ENCODE measurements around the gene MSMB. TPM values are rescaled to one million over a fixed set of nuclear protein-coding genes. Genes with fewer than 3 reads are reported as not detected.

The MSMB gene
- total and polyA plus RNA-seq, 8 donors, result 19.0 to 130 (median 53.5) TPM; not detected in 4

- whole genome bisulfite sequencing, 5 donors, result 64 to 71% (median 68%) methylated on average over 6 of the region's 6 CpGs
- TF ChIP-seq POLR2AphosphoS5 (IDR thresholded peaks at IDR 0.05) (no peak), EP300 (IDR thresholded peaks at IDR 0.05) (no peak), POLR2A (IDR thresholded peaks at IDR 0.05) (no peak)
- TF ChIP-seq, protein P1, sequence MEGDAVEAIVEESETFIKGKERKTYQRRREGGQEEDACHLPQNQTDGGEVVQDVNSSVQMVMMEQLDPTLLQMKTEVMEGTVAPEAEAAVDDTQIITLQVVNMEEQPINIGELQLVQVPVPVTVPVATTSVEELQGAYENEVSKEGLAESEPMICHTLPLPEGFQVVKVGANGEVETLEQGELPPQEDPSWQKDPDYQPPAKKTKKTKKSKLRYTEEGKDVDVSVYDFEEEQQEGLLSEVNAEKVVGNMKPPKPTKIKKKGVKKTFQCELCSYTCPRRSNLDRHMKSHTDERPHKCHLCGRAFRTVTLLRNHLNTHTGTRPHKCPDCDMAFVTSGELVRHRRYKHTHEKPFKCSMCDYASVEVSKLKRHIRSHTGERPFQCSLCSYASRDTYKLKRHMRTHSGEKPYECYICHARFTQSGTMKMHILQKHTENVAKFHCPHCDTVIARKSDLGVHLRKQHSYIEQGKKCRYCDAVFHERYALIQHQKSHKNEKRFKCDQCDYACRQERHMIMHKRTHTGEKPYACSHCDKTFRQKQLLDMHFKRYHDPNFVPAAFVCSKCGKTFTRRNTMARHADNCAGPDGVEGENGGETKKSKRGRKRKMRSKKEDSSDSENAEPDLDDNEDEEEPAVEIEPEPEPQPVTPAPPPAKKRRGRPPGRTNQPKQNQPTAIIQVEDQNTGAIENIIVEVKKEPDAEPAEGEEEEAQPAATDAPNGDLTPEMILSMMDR (IDR thresholded peaks at IDR 0.05), result no peak
- Histone ChIP-seq H3K9me3 (peaks cover 0 to 6% (median 2%) of the 10 kb centered on the region in 4 donors), H3K27me3 (no peaks in the 10 kb centered on the region), H3K36me3 (no peaks in the 10 kb centered on the region), H3K4me3 (no peak overlapping the region), H3K27ac (no peak overlapping the region), H3K4me1 (no peaks in the 10 kb centered on the region)
- DNase-seq, result no peak
- intact Hi-C loops (cut with DNase I; ENCODE audit: low total_unique reads), result no loop called here
Observed at GRCh38 chr10:46069771-46070463, 23.8 kb upstream of the MSMB start.

DNA sequence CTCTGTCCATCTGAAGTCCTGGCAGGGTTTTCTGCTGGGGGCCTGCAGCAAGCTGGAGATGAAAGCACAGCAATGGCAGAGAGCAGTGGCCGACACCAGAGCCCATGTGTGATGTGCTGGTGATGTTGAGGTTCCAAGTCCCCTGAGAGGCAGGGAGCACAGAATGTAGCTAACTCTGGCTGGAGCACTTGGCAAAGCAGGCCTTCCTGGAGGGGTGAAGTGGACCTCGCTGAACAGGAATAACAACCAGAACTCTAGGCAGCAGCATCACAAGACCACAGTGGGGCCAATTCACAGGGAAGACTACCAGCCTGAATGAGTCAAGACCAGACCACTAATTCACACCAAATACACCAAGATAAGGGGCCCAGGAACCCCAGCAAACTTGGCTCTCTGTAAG is 22.8 kb upstream of the MSMB start:
- Histone ChIP-seq H3K27ac (no peak overlapping the region), H3K9me3 (peaks cover 0 to 6% (median 2%) of the 10 kb centered on the region in 4 donors), H3K4me3 (no peak overlapping the region), H3K27me3 (no peaks in the 10 kb centered on the region), H3K4me1 (no peaks in the 10 kb centered on the region), H3K36me3 (no peaks in the 10 kb centered on the region)
- TF ChIP-seq POLR2AphosphoS5 (IDR thresholded peaks at IDR 0.05) (no peak), POLR2A (IDR thresholded peaks at IDR 0.05) (no peak), EP300 (IDR thresholded peaks at IDR 0.05) (no peak)
- TF ChIP-seq, protein P1 (IDR thresholded peaks at IDR 0.05), result no peak
- 62 to 87% (median 77%) methylated on average over 2 of the region's 2 CpGs for WGBS, 5 donors
- intact Hi-C loops (cut with DNase I; ENCODE audit: low total_unique reads), result no loop called here
- no peak for DNase-seq

GRCh38 chr10:46068117-46068516 is 22.0 kb upstream of the MSMB start:
- no peaks in the 10 kb centered on the region for H3K4me1 ChIP-seq
- H3K4me3 ChIP-seq, result no peak overlapping the region
- TF ChIP-seq POLR2A (IDR thresholded peaks at IDR 0.05), result no peak
- TF ChIP-seq EP300 (IDR thresholded peaks at IDR 0.05), result no peak
- TF ChIP-seq, protein P1 (IDR thresholded peaks at IDR 0.05), result no peak
- TF ChIP-seq POLR2AphosphoS5 (IDR thresholded peaks at IDR 0.05), result no peak
- no peaks in the 10 kb centered on the region for H3K36me3 ChIP-seq
- DNase-seq, result no peak
- intact Hi-C loops (cut with DNase I; ENCODE audit: low total_unique reads), result no loop called here
- H3K27ac ChIP-seq, result no peak overlapping the region
- no peaks in the 10 kb centered on the region for H3K27me3 ChIP-seq
- WGBS, 5 donors, result 65 to 91% (median 78%) methylated on average over 1 of the region's 1 CpG
- peaks cover 0 to 1% (median 0%) of the 10 kb centered on the region in 4 donors for H3K9me3 ChIP-seq

GRCh38 chr10:46064269-46064817 is 18.3 kb upstream of the MSMB start:
- no peak for DNase-seq
- intact Hi-C loops (cut with DNase I; ENCODE audit: low total_unique reads), result no loop called here
- WGBS, 5 donors, result 79 to 95% (median 85%) methylated on average over 1 of the region's 1 CpG
- no peak for TF ChIP-seq POLR2AphosphoS5 (IDR thresholded peaks at IDR 0.05)
- TF ChIP-seq, protein P1 (IDR thresholded peaks at IDR 0.05), result no peak
- no peak for TF ChIP-seq EP300 (IDR thresholded peaks at IDR 0.05)
- TF ChIP-seq POLR2A (IDR thresholded peaks at IDR 0.05), result no peak
- Histone ChIP-seq H3K27ac (no peak overlapping the region), H3K36me3 (no peaks in the 10 kb centered on the region), H3K4me1 (no peaks in the 10 kb centered on the region), H3K9me3 (no peaks in the 10 kb centered on the region), H3K27me3 (no peaks in the 10 kb centered on the region), H3K4me3 (no peak overlapping the region)

Data from stomach (tissue), 9 donors.